Mucosa of stomach (tissue), 1 donor: Measurements from ENCODE around the gene FABP1.

Experiments used
- H3K27me3 ChIP-seq: one replicate; pipeline ENCODE4 v1.7.0; 2013; ENCODE audit warnings: mild to moderate bottlenecking, low read length; ENCODE audit not compliant: control insufficient read depth, insufficient read depth
- H3K36me3 ChIP-seq: one replicate; pipeline ENCODE4 v1.7.0; 2013; ENCODE audit warnings: low read length; ENCODE audit not compliant: control insufficient read depth, insufficient read depth
- H3K4me1 ChIP-seq: one replicate; pipeline ENCODE4 v1.7.0; 2013; ENCODE audit warnings: mild to moderate bottlenecking, low read length; ENCODE audit not compliant: control insufficient read depth, insufficient read depth
- H3K4me3 ChIP-seq: one replicate; pipeline ENCODE4 v1.7.0; 2013; ENCODE audit warnings: low read length
- H3K9ac ChIP-seq: one replicate; pipeline ENCODE4 v1.7.0; 2013; ENCODE audit warnings: mild to moderate bottlenecking, low read length, moderate library complexity
- H3K9me3 ChIP-seq: one replicate; pipeline ENCODE4 v1.7.0; 2013; ENCODE audit warnings: mild to moderate bottlenecking, low read length, moderate library complexity; ENCODE audit not compliant: control insufficient read depth
- donor health status: Pancreatic carcinoma.

The FABP1 gene

GRCh38 chr2:88127888-88128653 lies at the start of gene FABP1:
TSS of gene FABP1 (minus strand) at chr2:88128062. CDS start at chr2:88128017, 45 bp downstream.
- no peak within 1 kb of the TSS for H3K4me3 ChIP-seq
- no peak within 1 kb of the TSS for H3K9ac ChIP-seq
- H3K9me3 ChIP-seq, result no peaks in the 10 kb centered on the region
- peaks cover 13% of the 10 kb centered on the region for H3K4me1 ChIP-seq
- H3K36me3 ChIP-seq, result no peaks in the 10 kb centered on the region
- no peaks in the 10 kb centered on the region for H3K27me3 ChIP-seq

- H3K9me3 ChIP-seq, result no peaks in the 10 kb centered on the region
- no peak overlapping the region for H3K9ac ChIP-seq
- H3K4me1 ChIP-seq, result no peaks in the 10 kb centered on the region
- no peak overlapping the region for H3K4me3 ChIP-seq
- no peaks in the 10 kb centered on the region for H3K36me3 ChIP-seq
- H3K27me3 ChIP-seq, result no peaks in the 10 kb centered on the region
Measured at GRCh38 chr2:88177556-88177955, 49.7 kb upstream of the FABP1 start.

GRCh38 chr2:88176352-88176984 lies 48.6 kb upstream of the FABP1 start:
- Histone ChIP-seq H3K36me3 (no peaks in the 10 kb centered on the region), H3K9ac (no peak overlapping the region)

GRCh38 chr2:88172882-88173281 lies 45.0 kb upstream of the FABP1 start:
- Histone ChIP-seq H3K4me3 (no peak overlapping the region), H3K27me3 (no peaks in the 10 kb centered on the region), H3K9ac (no peak overlapping the region), H3K9me3 (no peaks in the 10 kb centered on the region), H3K36me3 (no peaks in the 10 kb centered on the region), H3K4me1 (peaks cover 9% of the 10 kb centered on the region)

More at GRCh38 chr2:88176352-88176984, 48.6 kb upstream of the FABP1 start:
- Histone ChIP-seq H3K27me3 (no peaks in the 10 kb centered on the region), H3K4me3 (no peak overlapping the region), H3K4me1 (no peaks in the 10 kb centered on the region), H3K9me3 (no peaks in the 10 kb centered on the region)

GRCh38 chr2:88171966-88172365 lies 44.1 kb upstream of the FABP1 start:
- Histone ChIP-seq H3K4me3 (no peak overlapping the region), H3K36me3 (no peaks in the 10 kb centered on the region), H3K4me1 (peaks cover 9% of the 10 kb centered on the region), H3K9me3 (no peaks in the 10 kb centered on the region), H3K27me3 (no peaks in the 10 kb centered on the region), H3K9ac (no peak overlapping the region)

GRCh38 chr2:88170472-88170892 lies 42.6 kb upstream of the FABP1 start:
- H3K4me1 ChIP-seq, result peaks cover 9% of the 10 kb centered on the region
- H3K27me3 ChIP-seq, result no peaks in the 10 kb centered on the region
- no peaks in the 10 kb centered on the region for H3K36me3 ChIP-seq
- peak overlapping the region; percentile 95 for H3K9ac ChIP-seq
- no peaks in the 10 kb centered on the region for H3K9me3 ChIP-seq
- H3K4me3 ChIP-seq, result peak overlapping the region; percentile 45

- no peaks in the 10 kb centered on the region for H3K9me3 ChIP-seq
Measured at GRCh38 chr2:88168386-88168785, 40.5 kb upstream of the FABP1 start.

GRCh38 chr2:88167740-88168139 lies 39.9 kb upstream of the FABP1 start:
- Histone ChIP-seq H3K9ac (no peak overlapping the region), H3K4me3 (no peak overlapping the region), H3K27me3 (no peaks in the 10 kb centered on the region), H3K4me1 (peaks cover 9% of the 10 kb centered on the region), H3K9me3 (no peaks in the 10 kb centered on the region), H3K36me3 (no peaks in the 10 kb centered on the region)

More at GRCh38 chr2:88168386-88168785, 40.5 kb upstream of the FABP1 start:
- Histone ChIP-seq H3K27me3 (no peaks in the 10 kb centered on the region), H3K4me1 (peaks cover 9% of the 10 kb centered on the region), H3K9ac (no peak overlapping the region), H3K4me3 (no peak overlapping the region), H3K36me3 (no peaks in the 10 kb centered on the region)

- no peaks in the 10 kb centered on the region for H3K36me3 ChIP-seq
- H3K4me3 ChIP-seq, result no peak overlapping the region
- no peaks in the 10 kb centered on the region for H3K27me3 ChIP-seq
- no peaks in the 10 kb centered on the region for H3K9me3 ChIP-seq
- no peaks in the 10 kb centered on the region for H3K4me1 ChIP-seq
- no peak overlapping the region for H3K9ac ChIP-seq
Measured at GRCh38 chr2:88165332-88166003, 37.6 kb upstream of the FABP1 start.

- Histone ChIP-seq H3K9ac (no peak overlapping the region), H3K4me3 (no peak overlapping the region), H3K27me3 (no peaks in the 10 kb centered on the region), H3K36me3 (no peaks in the 10 kb centered on the region), H3K4me1 (no peaks in the 10 kb centered on the region), H3K9me3 (no peaks in the 10 kb centered on the region)
Measured at GRCh38 chr2:88161446-88162244, 33.8 kb upstream of the FABP1 start.

GRCh38 chr2:88160517-88160916 lies 32.7 kb upstream of the FABP1 start:
- no peak overlapping the region for H3K9ac ChIP-seq

More at GRCh38 chr2:88160517-88160916, 32.7 kb upstream of the FABP1 start:
- Histone ChIP-seq H3K36me3 (no peaks in the 10 kb centered on the region), H3K4me1 (no peaks in the 10 kb centered on the region), H3K4me3 (no peak overlapping the region), H3K27me3 (no peaks in the 10 kb centered on the region), H3K9me3 (no peaks in the 10 kb centered on the region)
